ENCODE data around the gene UHRF2. TPM values are rescaled to one million over a fixed set of nuclear protein-coding genes. Genes with fewer than 3 reads are reported as not detected.

The UHRF2 gene
- total and polyA plus RNA-seq, 9 of the 15 experiments (the other 6 are each of a cell fraction or from before 2014, with no cell fraction given) = 5.6 to 39.0 (median 20.1) TPM

- H4K20me1 ChIP-seq (replicated peaks; ENCODE audit: control insufficient read depth, insufficient read depth, low read length) = 0 out of 2 replicates have a peak, but pooled peaks cover 8% of the 10 kb centered on the region
Observed at GRCh38 chr9:6440405-6440804, 27.4 kb downstream of the UHRF2 start.

More at GRCh38 chr9:6440405-6440804, 27.4 kb downstream of the UHRF2 start:
- Histone ChIP-seq H3K36me3 (ENCODE audit: control insufficient read depth, insufficient read depth, low read length) (peaks cover 17% of the 10 kb centered on the region; the same call in 2 of the 3 replicates), H3K9ac (ENCODE audit: insufficient read depth in 1 of 2, low read depth in 2 of 2, low read length in 2 of 2) (no peak overlapping the region), H3K4me3 (no peak overlapping the region), H3K27ac (ENCODE audit: extremely low read depth, low read depth, low read length) (no peak overlapping the region), H3K9me3 (replicated peaks; ENCODE audit: control insufficient read depth, insufficient read depth, low read depth, low read length) (no peaks in the 10 kb centered on the region), H3K27me3 (ENCODE audit: control insufficient read depth in 2 of 2, insufficient read depth in 2 of 2, low read length in 2 of 2) (no peaks in the 10 kb centered on the region), H2AFZ (ENCODE audit: low read depth, low read length) (no peak overlapping the region), H3K79me2 (ENCODE audit: control insufficient read depth, insufficient read depth, low read length) (peaks cover 70% of the 10 kb centered on the region), H3K4me1 (replicated peaks in 1 of 2; ENCODE audit: control insufficient read depth in 2 of 2, insufficient read depth in 2 of 2, low read length in 2 of 2) (peaks cover 0 to 3% of the 10 kb centered on the region in 2 experiments; a peak in 1 of 5 replicates), H3K9me1 (ENCODE audit: control insufficient read depth, insufficient read depth, low read length) (no peaks in the 10 kb centered on the region), H3K4me2 (ENCODE audit: insufficient read depth, low read length) (no peak overlapping the region)
- CTCF ChIA-PET (ENCODE audit: low intra/inter-chr PET ratio) = no interaction called here
- FAIRE-seq (no peak), ATAC-seq (no peak), DNase-seq (ENCODE audit: extremely low read depth in 1 of 4, low spot score in 3 of 4) (no peak)
- BruUV-seq (replicated peaks) = no TSS peak
- intact Hi-C loops (cut with micrococcal nuclease) (no loop called here), in situ Hi-C loops (cut with MboI) (no loop called here)
- TF ChIP-seq ZNF134 (CRISPR knock-in tag; conservative IDR thresholded peaks at IDR 0.05) (no peak), LEF1 (IDR thresholded peaks at IDR 0.05) (no peak), ZC3H11A (IDR thresholded peaks at IDR 0.05; ENCODE audit: low read depth, low read length) (no peak), CHD7 (IDR thresholded peaks at IDR 0.05; ENCODE audit: low read depth, low read length) (no peak)
- WGBS (ENCODE audit: insufficient coverage, low coverage, missing lambda C conversion rate) = 97% methylated on average over 3 of the region's 3 CpGs
- POLR2A ChIA-PET = interaction anchor here (0.8 kb wide), 1 partner anchor 9 kb away, joined by 4 read pairs; no protein-coding TSS in a partner anchor
